ENCODE measurements around the gene CPA5.
A peak's percentile ranks its signal among the peaks of the same experiment; 100 is the strongest.

GRCh38 chr7:130358471-130358870 is 13.9 kb downstream of the CPA5 start:
- TF ChIP-seq CTCF (conservative IDR thresholded peaks at IDR 0.05; ENCODE audit: low read depth in 2 of 2) = peak in 1 of 2 experiments; percentile 22; a peak in 1 of 4 replicates
- no peak for TF ChIP-seq POLR2AphosphoS5 (IDR thresholded peaks at IDR 0.05; ENCODE audit: low read depth)
- TF ChIP-seq STAT1 (IDR thresholded peaks at IDR 0.05; ENCODE audit: unreplicated experiment) = no peak
- TF ChIP-seq NANOG (IDR thresholded peaks at IDR 0.05; ENCODE audit: borderline replicate concordance) = no peak
- TF ChIP-seq ZNF114 (CRISPR knock-in tag; IDR thresholded peaks at IDR 0.05) = no peak
- TF ChIP-seq EZH2phosphoT487 (IDR thresholded peaks at IDR 0.05; ENCODE audit: unreplicated experiment) = no peak
- TF ChIP-seq REST (IDR thresholded peaks at IDR 0.05; ENCODE audit: unreplicated experiment) = no peak
- TF ChIP-seq EZH2 (IDR thresholded peaks at IDR 0.05; ENCODE audit: low read depth, unreplicated experiment) = no peak
- no peak for TF ChIP-seq ZNF331 (CRISPR knock-in tag; IDR thresholded peaks at IDR 0.05; ENCODE audit: low read depth)
- TF ChIP-seq CREB1 (CRISPR knock-in tag; IDR thresholded peaks at IDR 0.05; ENCODE audit: low read depth) = no peak
- TF ChIP-seq ETS1 (IDR thresholded peaks at IDR 0.05) = no peak

Measured in GM23338 (cell line).